RPMI7951 (cell line): ENCODE data around the gene SOCS3. TPM values are rescaled to one million over a fixed set of nuclear protein-coding genes. Genes with fewer than 3 reads are reported as not detected.

Experiments used
- DNase-seq: peaks from one replicate; pipeline ENCODE4 v3.0.0-alpha.2; 2012; ENCODE audit warnings: low read depth
- total RNA-seq: library from RNA; depleted of rRNA; stranded (reverse); fragments of >200 nt; shearing (Covaris generic); gene quantifications from 2 replicates; pipeline ENCODE4 v1.2.3, GENCODE V29; 2014

The SOCS3 gene
- total RNA-seq, 1 experiment from 2014 or later, result 6.2 TPM

GRCh38 chr17:78330570-78331224 lies 29.2 kb downstream of the SOCS3 start:
- DNase-seq, result peak; percentile 87

- peak; percentile 97 for DNase-seq
Measured at GRCh38 chr17:78329263-78330059, 30.4 kb downstream of the SOCS3 start.

GRCh38 chr17:78327880-78328279 lies 32.0 kb downstream of the SOCS3 start:
- no peak for DNase-seq

GRCh38 chr17:78325076-78325687 lies 34.7 kb downstream of the SOCS3 start:
- DNase-seq, result peak; percentile 64

- peak; percentile 90 for DNase-seq
Measured at GRCh38 chr17:78324391-78325075, 35.3 kb downstream of the SOCS3 start.

GRCh38 chr17:78323826-78324390 lies 36.0 kb downstream of the SOCS3 start:
- DNase-seq, result no peak

- no peak for DNase-seq
Measured at GRCh38 chr17:78322858-78323455, 36.9 kb downstream of the SOCS3 start.

- DNase-seq, result no peak
Measured at GRCh38 chr17:78322327-78322857, 37.5 kb downstream of the SOCS3 start.

- no peak for DNase-seq
Measured at GRCh38 chr17:78318843-78319242, 41.0 kb downstream of the SOCS3 start.

GRCh38 chr17:78318407-78318806 lies 41.5 kb downstream of the SOCS3 start:
- DNase-seq, result no peak

GRCh38 chr17:78317794-78318400 lies 42.0 kb downstream of the SOCS3 start:
- DNase-seq, result no peak

- DNase-seq, result no peak
Measured at GRCh38 chr17:78316867-78317789, 42.7 kb downstream of the SOCS3 start.

- DNase-seq, result no peak
Measured at GRCh38 chr17:78316115-78316866, 43.6 kb downstream of the SOCS3 start.

- DNase-seq, result peak; percentile 95
Measured at GRCh38 chr17:78315355-78316114, 44.3 kb downstream of the SOCS3 start.

- DNase-seq, result no peak
Measured at GRCh38 chr17:78314683-78315354, 45.1 kb downstream of the SOCS3 start.

- DNase-seq, result peak; percentile 76
Measured at GRCh38 chr17:78313735-78314648, 45.9 kb downstream of the SOCS3 start.
